GM12865 (cell line): ENCODE measurements around the gene HEATR5B.

Experiments
- DNase-seq: peaks from one replicate; pipeline ENCODE4 v3.0.0; 2010; ENCODE audit warnings: low read depth
- H3K4me3 ChIP-seq: 2 replicates; pipeline ENCODE4 v1.5.1; 2011; ENCODE audit warnings: mild to moderate bottlenecking, low read depth, low read length, control low read depth
- TF ChIP-seq, protein P1 (sequence below): IDR thresholded peaks from 2 replicates; pipeline ENCODE4 v1.5.1; 2011; ENCODE audit warnings: low read length, control low read depth, low read depth, inconsistent platforms; ENCODE audit not compliant: insufficient read depth; ENCODE audit errors: missing control alignments

Gene HEATR5B

DNA sequence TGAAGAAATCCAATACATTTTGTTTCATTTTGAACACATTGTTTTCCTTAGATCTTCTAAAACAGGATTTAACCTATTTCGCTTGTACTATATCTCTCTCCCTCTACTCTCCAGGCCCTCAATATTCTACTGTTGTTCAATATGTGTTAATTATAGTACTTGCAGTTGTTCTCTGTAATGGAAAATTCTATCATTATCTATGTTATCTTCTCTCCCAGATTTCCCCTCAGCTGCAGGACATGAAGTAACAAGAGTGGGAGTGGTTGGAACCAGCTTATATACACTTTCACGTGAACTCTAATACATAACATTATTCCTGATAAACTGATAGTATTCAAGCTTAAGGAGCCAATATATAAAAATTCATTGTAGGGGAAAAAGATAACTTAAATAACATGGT, 110.9 kb downstream of the HEATR5B start:
- no peak overlapping the region for H3K4me3 ChIP-seq
- TF ChIP-seq, protein P1, sequence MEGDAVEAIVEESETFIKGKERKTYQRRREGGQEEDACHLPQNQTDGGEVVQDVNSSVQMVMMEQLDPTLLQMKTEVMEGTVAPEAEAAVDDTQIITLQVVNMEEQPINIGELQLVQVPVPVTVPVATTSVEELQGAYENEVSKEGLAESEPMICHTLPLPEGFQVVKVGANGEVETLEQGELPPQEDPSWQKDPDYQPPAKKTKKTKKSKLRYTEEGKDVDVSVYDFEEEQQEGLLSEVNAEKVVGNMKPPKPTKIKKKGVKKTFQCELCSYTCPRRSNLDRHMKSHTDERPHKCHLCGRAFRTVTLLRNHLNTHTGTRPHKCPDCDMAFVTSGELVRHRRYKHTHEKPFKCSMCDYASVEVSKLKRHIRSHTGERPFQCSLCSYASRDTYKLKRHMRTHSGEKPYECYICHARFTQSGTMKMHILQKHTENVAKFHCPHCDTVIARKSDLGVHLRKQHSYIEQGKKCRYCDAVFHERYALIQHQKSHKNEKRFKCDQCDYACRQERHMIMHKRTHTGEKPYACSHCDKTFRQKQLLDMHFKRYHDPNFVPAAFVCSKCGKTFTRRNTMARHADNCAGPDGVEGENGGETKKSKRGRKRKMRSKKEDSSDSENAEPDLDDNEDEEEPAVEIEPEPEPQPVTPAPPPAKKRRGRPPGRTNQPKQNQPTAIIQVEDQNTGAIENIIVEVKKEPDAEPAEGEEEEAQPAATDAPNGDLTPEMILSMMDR = no peak
- no peak for DNase-seq

DNA sequence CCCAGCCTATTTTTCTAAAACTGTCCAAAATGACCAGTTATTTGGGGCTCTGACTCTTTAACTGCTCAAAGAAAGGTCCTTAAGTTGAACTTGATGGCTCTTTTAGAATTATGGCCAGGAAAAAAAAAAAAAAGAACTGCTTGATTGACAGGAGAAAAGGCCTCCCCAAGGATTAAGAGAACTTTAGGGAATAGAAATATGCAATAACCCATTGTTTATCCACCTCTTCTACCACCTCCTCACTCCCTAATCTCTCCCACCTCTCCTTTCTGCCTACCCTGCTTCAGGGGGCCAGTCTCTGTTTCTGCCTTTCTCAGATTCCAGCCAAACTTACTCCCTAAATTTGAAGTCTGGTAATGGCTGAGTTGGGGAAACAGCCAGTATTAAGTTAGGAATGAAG, 112.2 kb downstream of the HEATR5B start:
- no peak for DNase-seq
- TF ChIP-seq, protein P1 = no peak
- no peak overlapping the region for H3K4me3 ChIP-seq

DNA sequence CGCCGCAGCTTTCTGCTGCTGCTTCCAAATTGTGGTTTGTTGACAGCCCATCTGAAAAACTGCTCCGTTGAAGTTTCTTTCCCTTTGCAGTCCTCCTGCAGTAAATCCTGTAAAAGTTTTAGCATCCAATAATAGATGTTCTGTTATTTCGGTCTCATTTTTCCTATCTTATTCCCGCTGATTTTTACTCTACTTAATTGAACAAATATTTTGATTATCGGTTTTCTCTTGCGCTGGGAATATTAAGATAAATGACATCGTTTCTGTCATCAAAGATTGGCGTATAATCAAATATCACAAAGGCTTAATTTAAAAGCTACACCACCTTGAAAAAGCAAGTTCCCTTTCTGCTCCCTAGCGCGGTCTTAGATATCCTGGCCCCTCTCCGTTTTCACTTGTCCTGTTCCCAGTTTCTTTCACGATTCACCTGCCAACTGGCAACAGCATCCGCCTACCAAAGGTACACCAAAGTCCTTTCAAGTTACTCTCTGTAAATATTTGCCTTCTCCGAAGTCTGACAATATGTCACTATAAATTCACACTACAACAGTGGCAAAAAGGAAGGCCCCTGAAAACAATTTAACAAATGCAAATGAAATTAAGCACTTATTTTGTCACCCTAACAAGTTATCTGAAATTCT, 116.8 kb downstream of the HEATR5B start:
- peak; percentile 8 for DNase-seq
- H3K4me3 ChIP-seq = peak overlapping the region; percentile 97
- TF ChIP-seq, protein P1 = no peak

DNA sequence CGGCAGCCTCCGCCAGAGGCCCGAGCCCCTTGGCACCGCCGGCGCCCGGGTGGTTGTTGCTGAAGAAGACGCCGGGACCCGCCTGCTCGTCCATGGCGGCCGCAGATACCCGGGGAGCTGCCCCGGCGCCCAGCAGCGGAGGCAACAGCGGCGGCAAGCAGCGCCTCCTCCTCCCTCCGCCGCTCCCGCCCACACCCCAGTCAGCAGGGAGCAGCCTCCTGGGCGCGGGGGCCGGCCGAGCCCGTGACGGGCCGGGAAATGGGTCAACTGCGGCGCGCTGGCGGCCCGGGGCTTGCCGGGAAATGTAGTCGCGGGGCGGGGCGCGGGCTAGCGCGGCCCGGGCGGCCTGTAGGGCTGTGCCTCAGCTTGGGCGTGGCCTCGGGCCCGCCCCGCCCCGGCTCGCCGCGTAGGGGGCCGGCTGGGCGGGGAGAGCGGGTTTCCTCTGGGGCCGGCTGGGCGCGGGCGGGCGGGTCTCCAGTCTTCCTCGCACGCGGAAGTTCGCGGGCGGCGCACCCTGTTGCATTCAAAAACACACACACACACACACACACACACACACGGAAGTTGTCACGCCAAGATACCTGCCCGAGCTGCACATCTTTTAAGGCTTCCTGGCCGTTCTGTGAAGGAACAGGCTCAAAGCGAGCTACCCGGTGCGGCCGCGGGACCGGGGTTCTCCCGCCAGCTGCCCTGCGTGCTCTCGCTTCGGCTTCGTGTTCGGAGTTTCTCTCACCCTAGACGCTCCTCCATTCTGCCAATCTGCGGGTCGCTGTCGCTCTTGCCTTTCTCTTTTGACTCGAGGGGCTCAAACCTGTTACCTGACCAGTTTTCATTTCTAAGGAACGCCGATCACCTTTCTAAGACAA, 117.6 kb downstream of the HEATR5B start, which contains the start of gene STRN:
Gene STRN, minus strand, starts transcription at position 167 of the 866 bp plus-strand sequence. Its CDS starts 73 bp downstream, at position 94.
- DNase-seq = peak; percentile 98
- TF ChIP-seq, protein P1 = no peak
- H3K4me3 ChIP-seq = peak within 1 kb of the TSS; percentile 97

DNA sequence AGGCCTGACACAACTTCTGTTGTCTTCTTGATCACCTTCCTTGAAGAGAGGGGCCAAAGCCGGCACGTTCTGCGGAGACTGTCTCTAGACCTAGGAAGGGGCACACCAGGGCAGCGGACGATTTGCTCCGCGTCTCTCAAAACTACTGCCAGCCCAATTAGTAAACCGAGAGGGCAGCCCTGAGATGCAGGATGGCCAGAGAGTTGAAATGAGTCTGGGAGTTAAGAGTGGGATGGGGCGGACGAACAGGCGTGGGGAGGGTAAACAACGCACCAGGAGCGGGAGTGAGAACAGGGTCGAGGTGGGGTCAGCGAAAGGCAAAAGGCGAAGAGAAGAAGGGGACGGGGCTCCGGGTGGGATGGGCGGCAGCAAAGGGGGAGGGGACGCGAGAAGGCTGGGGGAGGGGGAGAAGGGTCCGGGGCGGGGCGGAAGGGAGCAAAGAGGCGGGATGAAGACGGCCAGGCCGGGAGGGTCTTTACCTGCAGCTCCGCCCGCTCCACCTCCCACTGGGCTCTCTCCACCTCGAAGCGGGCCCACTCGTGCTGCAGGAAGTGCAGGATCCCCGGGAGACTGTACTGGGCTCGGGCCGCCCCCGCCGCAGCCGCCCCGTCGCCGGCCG, 118.3 kb downstream of the HEATR5B start:
- DNase-seq = peak; percentile 59

DNA sequence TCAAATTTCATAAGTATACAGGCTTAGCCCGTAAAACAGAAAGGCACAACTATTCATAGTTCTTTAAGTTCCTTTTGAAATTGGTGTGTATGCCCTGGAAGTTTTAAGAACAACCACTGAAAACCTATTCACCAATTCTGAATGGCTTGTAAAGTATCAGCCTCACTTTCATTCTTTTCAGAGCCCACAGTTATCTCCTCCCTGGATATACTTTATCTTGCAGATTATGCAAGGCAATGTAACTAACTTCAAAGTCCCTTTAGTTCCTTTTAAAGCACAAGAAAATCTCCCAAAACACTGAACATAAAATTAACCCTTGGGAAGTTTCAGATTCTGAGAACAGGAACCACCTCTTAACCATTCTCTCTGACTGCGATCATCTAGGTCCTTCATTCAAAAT, 119.0 kb downstream of the HEATR5B start:
- peak overlapping the region; percentile 74 for H3K4me3 ChIP-seq
- DNase-seq = no peak
- TF ChIP-seq, protein P1 = no peak

More for the DNA sequence above, 118.3 kb downstream of the HEATR5B start:
- TF ChIP-seq, protein P1 = no peak
- peak overlapping the region; percentile 74 for H3K4me3 ChIP-seq
